SK-N-SH (cell line): ENCODE results near the gene STK32A. TPM values are rescaled to one million over a fixed set of nuclear protein-coding genes. Genes with fewer than 3 reads are reported as not detected.

Experiments
- CTCF ChIA-PET: fragments of 300-600, 350-600 bp; formaldehyde crosslinking; extraction: SDS; loops from one replicate; lab custom pipeline; 2021; lab: Yijun Ruan, JAX
- POLR2A ChIA-PET: fragments of 350-600 bp; sonication (Branson Sonifier 250); formaldehyde crosslinking; extraction: SDS; loops from one replicate; lab custom pipeline; 2020; ENCODE audit warnings: antibody characterized with exemption, inconsistent platforms; lab: Yijun Ruan, JAX
- DNase-seq: peaks from one replicate; pipeline ENCODE4 v3.0.0; 2012
- H2AFZ ChIP-seq: fragments of 200-600 bp; sonication (generic); 2 replicates; pipeline ENCODE4 v1.8.1; 2016; ENCODE audit warnings: antibody characterized with exemption, mild to moderate bottlenecking, low read depth
- H3F3A ChIP-seq: fragments of 200-600 bp; sonication (generic); replicated peaks from 2 replicates; pipeline ENCODE3; 2016; ENCODE audit warnings: antibody characterized with exemption, mild to moderate bottlenecking; ENCODE audit not compliant: insufficient read depth
- H3K27ac ChIP-seq, 2 experiments: fragments of 200-500 bp in 1 of 2; fragments of 200-600 bp in 1 of 2; sonication (Bioruptor generic) in 1 of 2; sonication (generic), shearing (Covaris generic) in 1 of 2; 2 replicates each; pipeline versions ENCODE4 v1.5.1 to v1.6.1; 2014 to 2016; ENCODE audit warnings: low read depth in 2 of 2, inconsistent platforms in 1 of 2, low read length in 1 of 2, mild to moderate bottlenecking in 1 of 2, mixed read lengths in 1 of 2
- H3K27me3 ChIP-seq: fragments of 200-600 bp; sonication (generic), shearing (Covaris generic); 2 replicates; pipeline ENCODE4 v1.6.1; 2016; ENCODE audit warnings: mixed run types; ENCODE audit not compliant: insufficient read depth
- H3K36me3 ChIP-seq, 2 experiments: fragments of 200-500 bp in 1 of 2; fragments of 200-600 bp in 1 of 2; sonication (Bioruptor generic) in 1 of 2; sonication (generic) in 1 of 2; replicated peaks in 1 of 2; 2 replicates each; pipeline versions ENCODE3 to v1.5.1; 2014 to 2016; ENCODE audit warnings: low read length in 1 of 2, mild to moderate bottlenecking in 1 of 2; ENCODE audit not compliant: insufficient read depth in 2 of 2, control insufficient read depth in 1 of 2
- H3K4me1 ChIP-seq, 2 experiments: fragments of 200-500 bp in 1 of 2; fragments of 200-600 bp in 1 of 2; sonication (Bioruptor generic) in 1 of 2; sonication (generic), shearing (Covaris generic) in 1 of 2; 2 replicates each; pipeline versions ENCODE4 v1.5.1 to v1.6.1; 2014 to 2016; ENCODE audit warnings: low read depth in 1 of 2, low read length in 1 of 2, mixed run types in 1 of 2; ENCODE audit not compliant: insufficient read depth in 2 of 2, control insufficient read depth in 1 of 2
- H3K4me2 ChIP-seq: fragments of 200-600 bp; sonication (generic), shearing (Covaris generic); 2 replicates; pipeline ENCODE4 v1.6.1; 2017; ENCODE audit warnings: mixed run types
- H3K4me3 ChIP-seq, 2 experiments: fragments of 200-500 bp in 1 of 2; fragments of 200-600 bp in 1 of 2; sonication (Bioruptor generic) in 1 of 2; sonication (generic), shearing (Covaris generic) in 1 of 2; 2 replicates each; pipeline versions ENCODE4 v1.5.1 to v1.8.1; 2014 to 2016; ENCODE audit warnings: low read depth in 2 of 2, inconsistent platforms in 1 of 2, low read length in 1 of 2, mild to moderate bottlenecking in 1 of 2, mixed read lengths in 1 of 2, moderate library complexity in 1 of 2
- H3K79me2 ChIP-seq: fragments of 200-600 bp; sonication (generic); 2 replicates; pipeline ENCODE4 v1.8.1; 2017; ENCODE audit warnings: mild to moderate bottlenecking; ENCODE audit not compliant: insufficient read depth
- H3K9ac ChIP-seq: fragments of 200-600 bp; sonication (generic); 2 replicates; pipeline ENCODE4 v1.6.1; 2017; ENCODE audit warnings: mixed run types
- H3K9me2 ChIP-seq: fragments of 200-600 bp; sonication (generic); 2 replicates; pipeline ENCODE4 v1.6.1; 2017; ENCODE audit warnings: mixed run types
- H3K9me3 ChIP-seq: fragments of 200-600 bp; sonication (generic); 2 replicates; pipeline ENCODE4 v1.6.1; 2017; ENCODE audit warnings: mixed run types, mild to moderate bottlenecking, moderate library complexity
- H4K20me1 ChIP-seq: fragments of 200-600 bp; sonication (generic); 2 replicates; pipeline ENCODE4 v1.6.1; 2017; ENCODE audit warnings: mild to moderate bottlenecking, mixed run types; ENCODE audit not compliant: insufficient read depth
- CHD2 ChIP-seq: fragments of 150-350 bp; IDR thresholded peaks from 2 replicates; pipeline ENCODE4 v1.6.1; 2018; ENCODE audit warnings: low read length; ENCODE audit not compliant: partially characterized antibody
- EZH2phosphoT487 ChIP-seq: fragments of 200-600 bp; sonication (generic); IDR thresholded peaks from 2 replicates; pipeline ENCODE4 v1.6.1; 2017; ENCODE audit warnings: low read depth, mixed run types, mild to moderate bottlenecking, antibody characterized with exemption, moderate library complexity, borderline replicate concordance
- FOSL2 ChIP-seq: IDR thresholded peaks from 2 replicates; pipeline ENCODE4 v1.4.0; 2012; ENCODE audit warnings: low read depth, mild to moderate bottlenecking, moderate library complexity, borderline replicate concordance
- FOXM1 ChIP-seq: IDR thresholded peaks from 2 replicates; pipeline ENCODE4 v1.4.0; 2012; ENCODE audit warnings: low read depth, mild to moderate bottlenecking
- GABPA ChIP-seq: IDR thresholded peaks from 2 replicates; pipeline ENCODE4 v1.4.0; 2012; ENCODE audit warnings: low read depth, mild to moderate bottlenecking
- JUND ChIP-seq: IDR thresholded peaks from 2 replicates; pipeline ENCODE4 v1.4.0; 2012
- MAX ChIP-seq: IDR thresholded peaks from 2 replicates; pipeline ENCODE4 v1.4.0; 2012; ENCODE audit warnings: low read depth
- MEF2A ChIP-seq: IDR thresholded peaks from 2 replicates; pipeline ENCODE4 v1.4.0; 2012; ENCODE audit warnings: low read depth, borderline replicate concordance
- NFIC ChIP-seq: IDR thresholded peaks from 2 replicates; pipeline ENCODE4 v1.4.0; 2012; ENCODE audit warnings: borderline replicate concordance
- POLR2AphosphoS5 ChIP-seq: IDR thresholded peaks from 2 replicates; pipeline ENCODE4 v1.6.1; 2012; ENCODE audit warnings: low read depth, low read length
- RAD21 ChIP-seq: IDR thresholded peaks from 2 replicates; pipeline ENCODE4 v1.6.1; 2012; ENCODE audit warnings: mild to moderate bottlenecking, low read length
- RCOR1 ChIP-seq: fragments of 150-350 bp; IDR thresholded peaks from 2 replicates; pipeline ENCODE4 v1.6.1; 2017; ENCODE audit warnings: antibody characterized with exemption, low read length
- REST ChIP-seq: IDR thresholded peaks from 2 replicates; pipeline ENCODE4 v1.6.1; 2012; ENCODE audit warnings: mild to moderate bottlenecking, low read depth, low read length, moderate library complexity
- RFX5 ChIP-seq: IDR thresholded peaks from 2 replicates; pipeline ENCODE4 v1.6.1; 2012; ENCODE audit warnings: mild to moderate bottlenecking, improper control_type of control experiment, low read length
- RXRA ChIP-seq: IDR thresholded peaks from 2 replicates; pipeline ENCODE4 v1.4.0; 2012; ENCODE audit warnings: low read depth, mild to moderate bottlenecking, borderline replicate concordance
- SIN3A ChIP-seq: IDR thresholded peaks from 2 replicates; pipeline ENCODE4 v1.6.1; 2012; ENCODE audit warnings: low read depth, mild to moderate bottlenecking, low read length, moderate library complexity, borderline replicate concordance
- SMC3 ChIP-seq: IDR thresholded peaks from 2 replicates; pipeline ENCODE4 v1.6.1; 2012; ENCODE audit warnings: low read depth, low read length, improper control_type of control experiment
- USF1 ChIP-seq: IDR thresholded peaks from 2 replicates; pipeline ENCODE4 v1.4.0; 2012; ENCODE audit warnings: low read depth, borderline replicate concordance
- WGBS: methylation state at CpG from one replicate; pipeline ENCODE4 v1.1.6; 2017; ENCODE audit warnings: low lambda C conversion rate; 5-methylcytosine and 5-hydroxymethylcytosine counted together
- polyA plus RNA-seq, 3 experiments: library from polyadenylated mRNA; depleted of rRNA; stranded (reverse); fragments of >200 nt; gene quantifications; 2 replicates each; pipeline ENCODE4 v1.2.3, GENCODE V29; 2012
- TF ChIP-seq, protein P1 (sequence below): IDR thresholded peaks from 2 replicates; pipeline ENCODE4; 2012
- TF ChIP-seq, protein P2 (sequence below): IDR thresholded peaks from 2 replicates; pipeline ENCODE4 v1.4.0; 2012; ENCODE audit warnings: low read depth, borderline replicate concordance

Gene STK32A
- polyA plus RNA-seq, 1 of the 3 experiments (the other 2 are of a cell fraction), result 0.20 TPM

DNA sequence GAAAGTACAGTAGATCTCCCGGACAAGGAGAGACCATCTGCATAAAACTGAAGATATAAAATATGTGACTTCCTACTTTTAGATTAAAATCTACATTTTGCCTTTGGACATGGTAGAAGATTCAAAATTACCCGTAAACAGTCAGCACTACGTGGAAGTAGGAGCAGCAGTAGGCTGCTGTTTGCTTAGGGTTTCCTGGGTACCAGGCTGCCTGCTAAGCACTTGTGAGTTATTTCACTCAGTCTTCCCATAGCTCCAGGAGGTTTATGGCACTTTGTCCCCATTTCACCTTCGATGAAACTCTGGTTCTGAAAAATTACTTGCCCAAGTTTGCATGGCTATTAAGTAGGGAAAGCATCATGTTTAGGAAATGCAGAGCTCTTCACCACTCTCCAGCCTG is 92.6 kb downstream of the STK32A start:
- no peak overlapping the region for H2AFZ ChIP-seq
- no peak overlapping the region for H3K27ac ChIP-seq
- H3K79me2 ChIP-seq, result no peaks in the 10 kb centered on the region
- no peak overlapping the region for H3K9ac ChIP-seq
- no peak overlapping the region for H3K4me2 ChIP-seq
- POLR2A ChIA-PET, result no interaction called here
- H3K4me1 ChIP-seq, result no peaks in the 10 kb centered on the region
- no peaks in the 10 kb centered on the region for H4K20me1 ChIP-seq
- no peaks in the 10 kb centered on the region for H3F3A ChIP-seq
- no peak overlapping the region for H3K4me3 ChIP-seq
- DNase-seq, result no peak
- H3K9me3 ChIP-seq, result no peaks in the 10 kb centered on the region
- no peaks in the 10 kb centered on the region for H3K36me3 ChIP-seq
- H3K27me3 ChIP-seq, result no peaks in the 10 kb centered on the region
- TF ChIP-seq CHD2 (no peak), RCOR1 (no peak), RAD21 (no peak), JUND (no peak), SMC3 (no peak), RXRA (no peak), GABPA (no peak), RFX5 (no peak), MAX (no peak)
- TF ChIP-seq, protein P1, sequence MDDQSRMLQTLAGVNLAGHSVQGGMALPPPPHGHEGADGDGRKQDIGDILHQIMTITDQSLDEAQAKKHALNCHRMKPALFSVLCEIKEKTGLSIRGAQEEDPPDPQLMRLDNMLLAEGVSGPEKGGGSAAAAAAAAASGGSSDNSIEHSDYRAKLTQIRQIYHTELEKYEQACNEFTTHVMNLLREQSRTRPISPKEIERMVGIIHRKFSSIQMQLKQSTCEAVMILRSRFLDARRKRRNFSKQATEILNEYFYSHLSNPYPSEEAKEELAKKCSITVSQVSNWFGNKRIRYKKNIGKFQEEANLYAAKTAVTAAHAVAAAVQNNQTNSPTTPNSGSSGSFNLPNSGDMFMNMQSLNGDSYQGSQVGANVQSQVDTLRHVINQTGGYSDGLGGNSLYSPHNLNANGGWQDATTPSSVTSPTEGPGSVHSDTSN, result no peak
- 71% methylated on average over 4 of the region's 4 CpGs for WGBS
- H3K9me2 ChIP-seq, result no peaks in the 10 kb centered on the region
- CTCF ChIA-PET, result interaction anchor here (0.7 to 1.1 kb wide), 3 partner anchors 18 to 229 kb away, joined by 3 read pairs; no protein-coding TSS in a partner anchor

- H3K4me1 ChIP-seq, result no peaks in the 10 kb centered on the region
- DNase-seq, result no peak
- CTCF ChIA-PET, result interaction anchor here (0.7 to 1.1 kb wide), 4 partner anchors 18 to 230 kb away, joined by 3 read pairs; no protein-coding TSS in a partner anchor
- 93% methylated on average over 2 of the region's 2 CpGs for WGBS
- H3K36me3 ChIP-seq, result no peaks in the 10 kb centered on the region
- POLR2A ChIA-PET, result no interaction called here
- H2AFZ ChIP-seq, result no peak overlapping the region
- H3K27ac ChIP-seq, result no peak overlapping the region
- no peaks in the 10 kb centered on the region for H4K20me1 ChIP-seq
- H3K9me3 ChIP-seq, result no peaks in the 10 kb centered on the region
- no peaks in the 10 kb centered on the region for H3K79me2 ChIP-seq
- H3K4me3 ChIP-seq, result no peak overlapping the region
- no peaks in the 10 kb centered on the region for H3K9me2 ChIP-seq
- no peaks in the 10 kb centered on the region for H3K27me3 ChIP-seq
- no peak overlapping the region for H3K4me2 ChIP-seq
- H3F3A ChIP-seq, result no peaks in the 10 kb centered on the region
- H3K9ac ChIP-seq, result no peak overlapping the region
- no peak for TF ChIP-seq FOXM1
- no peak for TF ChIP-seq RCOR1
- TF ChIP-seq USF1, result no peak
- no peak for TF ChIP-seq FOSL2
- TF ChIP-seq, protein P2, sequence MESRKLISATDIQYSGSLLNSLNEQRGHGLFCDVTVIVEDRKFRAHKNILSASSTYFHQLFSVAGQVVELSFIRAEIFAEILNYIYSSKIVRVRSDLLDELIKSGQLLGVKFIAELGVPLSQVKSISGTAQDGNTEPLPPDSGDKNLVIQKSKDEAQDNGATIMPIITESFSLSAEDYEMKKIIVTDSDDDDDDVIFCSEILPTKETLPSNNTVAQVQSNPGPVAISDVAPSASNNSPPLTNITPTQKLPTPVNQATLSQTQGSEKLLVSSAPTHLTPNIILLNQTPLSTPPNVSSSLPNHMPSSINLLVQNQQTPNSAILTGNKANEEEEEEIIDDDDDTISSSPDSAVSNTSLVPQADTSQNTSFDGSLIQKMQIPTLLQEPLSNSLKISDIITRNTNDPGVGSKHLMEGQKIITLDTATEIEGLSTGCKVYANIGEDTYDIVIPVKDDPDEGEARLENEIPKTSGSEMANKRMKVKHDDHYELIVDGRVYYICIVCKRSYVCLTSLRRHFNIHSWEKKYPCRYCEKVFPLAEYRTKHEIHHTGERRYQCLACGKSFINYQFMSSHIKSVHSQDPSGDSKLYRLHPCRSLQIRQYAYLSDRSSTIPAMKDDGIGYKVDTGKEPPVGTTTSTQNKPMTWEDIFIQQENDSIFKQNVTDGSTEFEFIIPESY, result no peak
- no peak for TF ChIP-seq MEF2A
- TF ChIP-seq, protein P1, result no peak
- TF ChIP-seq RFX5, result no peak
- TF ChIP-seq GABPA, result no peak
- TF ChIP-seq NFIC, result no peak
- TF ChIP-seq POLR2AphosphoS5, result no peak
- no peak for TF ChIP-seq EZH2phosphoT487
- no peak for TF ChIP-seq SIN3A
- TF ChIP-seq REST, result no peak
These were observed 93.1 kb downstream of the STK32A start for GRCh38 chr5:147327905-147328304.
